Measurements from ENCODE around the gene MIR17HG. TPM values are rescaled to one million over a fixed set of nuclear protein-coding genes. Genes with fewer than 3 reads are reported as not detected.

MIR17HG gene
- total RNA-seq, 6 donors from 2014 or later = 3.1 to 4.5 (median 4.2) TPM; not detected in 1

GRCh38 chr13:91329733-91330132 is 17.8 kb upstream of the MIR17HG start:
- no peak overlapping the region for H3K27ac ChIP-seq
- WGBS, 2 donors = 81 to 97% methylated on average over 1 of the region's 1 CpG
- DNase-seq = no peak
- ATAC-seq (ENCODE audit: low FRiP score in 2 of 2) = no peak
- no peaks in the 10 kb centered on the region for H3K9me3 ChIP-seq
- H3K4me1 ChIP-seq = no peaks in the 10 kb centered on the region
- no peaks in the 10 kb centered on the region for H3K36me3 ChIP-seq
- TF ChIP-seq EP300 (IDR thresholded peaks at IDR 0.05) = no peak
- no peak for TF ChIP-seq POLR2A (IDR thresholded peaks at IDR 0.05)
- TF ChIP-seq CTCF (IDR thresholded peaks at IDR 0.05) = no peak
- no peak for TF ChIP-seq POLR2AphosphoS5 (IDR thresholded peaks at IDR 0.05)
- H3K27me3 ChIP-seq = no peaks in the 10 kb centered on the region
- H3K4me3 ChIP-seq = no peak overlapping the region

GRCh38 chr13:91331047-91331915 is 16.2 kb upstream of the MIR17HG start:
- Histone ChIP-seq H3K27me3 (no peaks in the 10 kb centered on the region), H3K4me1 (no peaks in the 10 kb centered on the region), H3K36me3 (no peaks in the 10 kb centered on the region), H3K4me3 (no peak overlapping the region), H3K9me3 (no peaks in the 10 kb centered on the region), H3K27ac (no peak overlapping the region)
- TF ChIP-seq CTCF (IDR thresholded peaks at IDR 0.05) (no peak), POLR2AphosphoS5 (IDR thresholded peaks at IDR 0.05) (no peak), POLR2A (IDR thresholded peaks at IDR 0.05) (no peak), EP300 (IDR thresholded peaks at IDR 0.05) (no peak)
- 84 to 91% methylated on average over 4 of the region's 4 CpGs for WGBS, 2 donors
- DNase-seq (no peak), ATAC-seq (ENCODE audit: low FRiP score in 2 of 2) (no peak)

GRCh38 chr13:91346062-91346461 is 1.4 kb upstream of the MIR17HG start:
- no peak for ATAC-seq (ENCODE audit: low FRiP score in 2 of 2)
- no peak for TF ChIP-seq CTCF (IDR thresholded peaks at IDR 0.05)
- TF ChIP-seq EP300 (IDR thresholded peaks at IDR 0.05) = no peak
- no peak for TF ChIP-seq POLR2A (IDR thresholded peaks at IDR 0.05)
- no peak for TF ChIP-seq POLR2AphosphoS5 (IDR thresholded peaks at IDR 0.05)
- peaks cover 0 to 11% (median 6%) of the 10 kb centered on the region in 4 donors for H3K36me3 ChIP-seq
- WGBS, 2 donors = 69 to 74% methylated on average over 4 of the region's 4 CpGs
- peaks cover 12 to 28% (median 23%) of the 10 kb centered on the region in 4 donors for H3K4me1 ChIP-seq
- no peaks in the 10 kb centered on the region for H3K27me3 ChIP-seq
- no peak for DNase-seq
- H3K27ac ChIP-seq = no peak overlapping the region
- no peak overlapping the region for H3K4me3 ChIP-seq
- H3K9me3 ChIP-seq = no peaks in the 10 kb centered on the region

GRCh38 chr13:91346850-91347201 is 661 bp upstream of the MIR17HG start:
- ATAC-seq (ENCODE audit: low FRiP score in 2 of 2) = no peak
- DNase-seq = no peak
- peak overlapping the region; percentile 12 to 94 (median 90) for H3K4me3 ChIP-seq
- H3K27me3 ChIP-seq = no peaks in the 10 kb centered on the region
- no peak for TF ChIP-seq POLR2AphosphoS5 (IDR thresholded peaks at IDR 0.05)
- TF ChIP-seq EP300 (IDR thresholded peaks at IDR 0.05) = no peak
- no peak for TF ChIP-seq CTCF (IDR thresholded peaks at IDR 0.05)
- TF ChIP-seq POLR2A (IDR thresholded peaks at IDR 0.05) = no peak
- H3K9me3 ChIP-seq = no peaks in the 10 kb centered on the region
- 2 to 4% methylated on average over 10 to 11 of the region's 11 CpGs for WGBS, 2 donors
- peak overlapping the region in 3 of 4 donors; percentile 90 to 98 (median 95) for H3K27ac ChIP-seq
- H3K4me1 ChIP-seq = peaks cover 12 to 30% (median 26%) of the 10 kb centered on the region in 4 donors
- H3K36me3 ChIP-seq = peaks cover 0 to 15% (median 6%) of the 10 kb centered on the region in 4 donors
